H1 (cell line): ENCODE measurements around the gene TLE3. TPM values are rescaled to one million over a fixed set of nuclear protein-coding genes. Genes with fewer than 3 reads are reported as not detected.

Experiments
- CHD1 ChIP-seq: IDR thresholded peaks from 2 replicates; pipeline ENCODE4 v1.6.1; 2012; ENCODE audit warnings: low read depth, low read length, improper control_type of control experiment
- CTCF ChIP-seq, 3 experiments: IDR thresholded peaks; 1 replicate in 2 of 3; 2 replicates in 1 of 3; pipeline versions ENCODE4 v1.5.1 to v1.6.1; 2011; ENCODE audit warnings: low read length in 3 of 3, mild to moderate bottlenecking in 3 of 3, inconsistent platforms in 2 of 3, low read depth in 1 of 3, moderate library complexity in 1 of 3; ENCODE audit not compliant: insufficient read depth in 1 of 3; ENCODE audit errors: control extremely low read depth in 1 of 3
- E2F6 ChIP-seq: IDR thresholded peaks from 2 replicates; pipeline ENCODE4 v1.6.1; 2012; ENCODE audit warnings: inconsistent platforms
- KDM5A ChIP-seq: fragments of 200-600 bp; IDR thresholded peaks from 2 replicates; pipeline ENCODE4 v1.7.1; 2012; ENCODE audit warnings: mild to moderate bottlenecking, low read length, inconsistent platforms, mixed read lengths
- POLR2AphosphoS5 ChIP-seq: IDR thresholded peaks from 2 replicates; pipeline ENCODE4 v1.6.1; 2011; ENCODE audit warnings: low read depth, low read length
- POU5F1 ChIP-seq: IDR thresholded peaks from 2 replicates; pipeline ENCODE4 v1.6.1; 2011; ENCODE audit warnings: low read depth, mild to moderate bottlenecking, low read length, moderate library complexity
- SP4 ChIP-seq: IDR thresholded peaks from 2 replicates; pipeline ENCODE4 v1.6.1; 2012; ENCODE audit warnings: low read length, inconsistent platforms
- polyA plus RNA-seq, 7 experiments: library from polyadenylated mRNA; depleted of rRNA in 3 of 7; stranded (reverse) in 5 of 7; unstranded in 2 of 7; fragments of >200 nt in 5 of 7; fragments of 200-250 nt in 2 of 7; gene quantifications; 1 replicate in 5 of 7; 2 replicates in 1 of 7; 4 replicates in 1 of 7; pipeline versions ENCODE4 v1.2.1 to v1.2.3, GENCODE V29; 2011 to 2013; ENCODE audit warnings: missing spikeins in 2 of 7, mixed read lengths in 2 of 7
- total RNA-seq: library from RNA; stranded (reverse); fragmentation: NEBNext Ultra II Directional; extraction: Animal tissue kit (Norgen Biotek cat#: 25700); gene quantifications from 2 replicates; pipeline ENCODE4 v1.2.1, GENCODE V29; 2021

Gene TLE3
- total and polyA plus RNA-seq, 2 of the 8 experiments (the other 6 are each of a cell fraction or from before 2014, with no cell fraction given) = 25.1 to 61.2 TPM

GRCh38 chr15:70102827-70103226 lies 5.1 kb upstream of the TLE3 start (continued):
- TF ChIP-seq KDM5A (no peak), E2F6 (no peak), SP4 (no peak), CTCF (IDR thresholded peaks at IDR 0.05; ENCODE audit: control extremely low read depth in 1 of 3, insufficient read depth in 1 of 3, low read depth in 1 of 3, low read length in 3 of 3) (no peak), CHD1 (no peak), POLR2AphosphoS5 (no peak), POU5F1 (no peak)
